ENCODE data around the gene BLCAP. TPM values are rescaled to one million over a fixed set of nuclear protein-coding genes. Genes with fewer than 3 reads are reported as not detected.
A peak's percentile ranks its signal among the peaks of the same experiment; 100 is the strongest.

Gene BLCAP
- total and polyA plus RNA-seq, 4 donors: 12.6 to 72.0 (median 49.2) TPM

DNA sequence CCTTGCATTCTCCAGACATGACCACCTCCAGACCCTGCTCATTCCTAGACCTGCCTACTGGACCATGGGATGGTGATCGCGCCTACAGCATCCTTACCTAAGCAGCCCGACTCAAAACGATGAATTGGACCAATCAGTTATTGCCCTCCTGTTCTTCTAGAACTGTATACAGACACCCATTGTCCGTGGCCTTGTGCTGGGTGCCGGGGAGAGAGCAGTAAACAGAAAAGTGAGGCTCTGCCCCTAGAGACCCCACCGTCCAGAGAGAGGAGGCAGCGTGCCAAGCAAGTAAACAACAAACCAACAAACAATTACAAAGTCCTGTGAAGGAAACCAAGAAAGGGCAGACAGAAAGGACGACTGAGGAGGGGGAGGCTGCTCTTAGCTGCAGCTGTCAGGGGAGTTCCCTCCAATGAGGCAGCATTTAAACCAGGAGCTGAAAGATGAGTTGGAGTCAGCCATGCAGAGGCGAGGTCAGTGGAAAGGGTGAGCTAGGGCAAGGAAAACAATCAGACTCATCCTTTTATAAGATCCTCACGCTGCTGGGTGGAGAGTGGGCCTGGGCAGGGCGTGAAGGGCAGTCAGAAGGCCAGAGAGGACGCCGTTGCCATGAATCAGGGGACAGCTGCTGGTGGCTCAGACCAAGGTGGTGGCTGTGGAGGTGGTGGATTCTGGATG, 37.6 kb upstream of the BLCAP start:
- Histone ChIP-seq H3K9ac (ENCODE audit: low read depth in 1 of 2, low read length in 2 of 2) (no peak overlapping the region), H3K4me3 (ENCODE audit: low read depth in 1 of 3, low read length in 3 of 3) (no peak overlapping the region), H3K27me3 (ENCODE audit: control insufficient read depth in 4 of 4, insufficient read depth in 4 of 4, low read length in 3 of 4) (peaks cover 0 to 3% (median 0%) of the 10 kb centered on the region in 4 donors), H3K27ac (ENCODE audit: low read depth in 1 of 2, low read length in 2 of 2) (no peak overlapping the region), H3K36me3 (ENCODE audit: control insufficient read depth in 4 of 4, insufficient read depth in 3 of 4, low read depth in 1 of 4, low read length in 3 of 4) (peaks cover 0 to 3% (median 0%) of the 10 kb centered on the region in 4 donors), H3K9me3 (ENCODE audit: control insufficient read depth in 4 of 4, low read length in 3 of 4) (no peaks in the 10 kb centered on the region), H3K4me1 (ENCODE audit: control insufficient read depth in 4 of 4, insufficient read depth in 4 of 4, low read length in 3 of 4) (peaks cover 0 to 3% (median 0%) of the 10 kb centered on the region in 4 donors)
- TF ChIP-seq, protein P1, sequence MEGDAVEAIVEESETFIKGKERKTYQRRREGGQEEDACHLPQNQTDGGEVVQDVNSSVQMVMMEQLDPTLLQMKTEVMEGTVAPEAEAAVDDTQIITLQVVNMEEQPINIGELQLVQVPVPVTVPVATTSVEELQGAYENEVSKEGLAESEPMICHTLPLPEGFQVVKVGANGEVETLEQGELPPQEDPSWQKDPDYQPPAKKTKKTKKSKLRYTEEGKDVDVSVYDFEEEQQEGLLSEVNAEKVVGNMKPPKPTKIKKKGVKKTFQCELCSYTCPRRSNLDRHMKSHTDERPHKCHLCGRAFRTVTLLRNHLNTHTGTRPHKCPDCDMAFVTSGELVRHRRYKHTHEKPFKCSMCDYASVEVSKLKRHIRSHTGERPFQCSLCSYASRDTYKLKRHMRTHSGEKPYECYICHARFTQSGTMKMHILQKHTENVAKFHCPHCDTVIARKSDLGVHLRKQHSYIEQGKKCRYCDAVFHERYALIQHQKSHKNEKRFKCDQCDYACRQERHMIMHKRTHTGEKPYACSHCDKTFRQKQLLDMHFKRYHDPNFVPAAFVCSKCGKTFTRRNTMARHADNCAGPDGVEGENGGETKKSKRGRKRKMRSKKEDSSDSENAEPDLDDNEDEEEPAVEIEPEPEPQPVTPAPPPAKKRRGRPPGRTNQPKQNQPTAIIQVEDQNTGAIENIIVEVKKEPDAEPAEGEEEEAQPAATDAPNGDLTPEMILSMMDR (IDR thresholded peaks at IDR 0.05; ENCODE audit: low read depth, low read length, missing input control): no peak
- no peak for TF ChIP-seq RXRA (IDR thresholded peaks at IDR 0.05)
- 69% methylated on average over 14 of the region's 14 CpGs for WGBS
- no peak for DNase-seq (ENCODE audit: low spot score)

DNA sequence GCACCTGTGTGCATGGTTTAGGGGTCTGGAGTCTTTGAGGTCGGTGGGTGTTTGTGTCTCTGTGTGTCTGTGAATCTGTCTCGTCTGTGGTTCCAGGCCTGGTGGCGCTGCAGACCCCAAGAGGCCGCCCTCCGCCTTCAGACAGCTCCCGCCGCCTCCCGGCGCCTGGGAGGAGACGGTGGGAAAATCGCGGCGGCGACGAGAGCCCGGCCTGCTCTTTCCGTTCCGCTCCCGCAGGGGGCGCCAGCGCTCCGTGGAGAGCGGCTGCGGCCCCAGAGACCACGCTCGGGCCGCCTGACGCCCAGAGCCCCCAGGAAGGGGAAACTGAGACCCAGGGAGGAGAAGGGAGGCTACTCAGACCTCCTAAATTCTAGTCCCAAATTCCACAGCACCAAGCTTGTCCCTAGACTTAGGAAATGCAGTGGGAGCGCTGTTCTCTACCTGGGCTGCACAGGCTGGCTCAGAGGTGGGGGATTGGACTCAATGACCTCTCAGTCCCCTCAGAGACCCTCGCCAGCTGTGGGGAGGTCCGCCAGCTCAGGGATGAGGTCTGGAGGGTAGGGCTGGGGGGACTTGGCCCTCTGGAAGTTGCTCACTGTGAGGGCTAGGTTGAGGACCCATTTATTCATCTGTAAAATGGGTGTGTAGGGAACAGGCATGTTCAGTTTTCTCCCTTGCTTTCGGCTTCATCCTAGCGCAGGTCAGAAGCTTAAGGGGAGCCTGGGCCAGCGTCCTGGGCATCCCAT, 36.9 kb upstream of the BLCAP start:
- Histone ChIP-seq H3K27ac (ENCODE audit: low read depth in 1 of 2, low read length in 2 of 2) (no peak overlapping the region), H3K4me3 (ENCODE audit: low read depth in 1 of 3, low read length in 3 of 3) (no peak overlapping the region), H3K9ac (ENCODE audit: low read depth in 1 of 2, low read length in 2 of 2) (no peak overlapping the region), H3K4me1 (ENCODE audit: control insufficient read depth in 4 of 4, insufficient read depth in 4 of 4, low read length in 3 of 4) (peaks cover 0 to 3% (median 0%) of the 10 kb centered on the region in 4 donors), H3K9me3 (ENCODE audit: control insufficient read depth in 4 of 4, low read length in 3 of 4) (no peaks in the 10 kb centered on the region), H3K36me3 (ENCODE audit: control insufficient read depth in 4 of 4, insufficient read depth in 3 of 4, low read depth in 1 of 4, low read length in 3 of 4) (peaks cover 0 to 3% (median 0%) of the 10 kb centered on the region in 4 donors), H3K27me3 (ENCODE audit: control insufficient read depth in 4 of 4, insufficient read depth in 4 of 4, low read length in 3 of 4) (peaks cover 0 to 3% (median 0%) of the 10 kb centered on the region in 4 donors)
- DNase-seq (ENCODE audit: low spot score): peak; percentile 59
- 11% methylated on average over 34 of the region's 34 CpGs for WGBS
- TF ChIP-seq RAD21 (IDR thresholded peaks at IDR 0.05) (peak; percentile 88 to 95), SP1 (IDR thresholded peaks at IDR 0.05) (no peak), NR2F2 (IDR thresholded peaks at IDR 0.05) (no peak), TAF1 (conservative IDR thresholded peaks at IDR 0.05) (no peak), GABPA (IDR thresholded peaks at IDR 0.05 in 1 of 2, conservative IDR thresholded peaks at IDR 0.05 in 1 of 2) (no peak), FOXA2 (IDR thresholded peaks at IDR 0.05) (no peak), JUND (IDR thresholded peaks at IDR 0.05) (no peak)
- TF ChIP-seq, protein P2, sequence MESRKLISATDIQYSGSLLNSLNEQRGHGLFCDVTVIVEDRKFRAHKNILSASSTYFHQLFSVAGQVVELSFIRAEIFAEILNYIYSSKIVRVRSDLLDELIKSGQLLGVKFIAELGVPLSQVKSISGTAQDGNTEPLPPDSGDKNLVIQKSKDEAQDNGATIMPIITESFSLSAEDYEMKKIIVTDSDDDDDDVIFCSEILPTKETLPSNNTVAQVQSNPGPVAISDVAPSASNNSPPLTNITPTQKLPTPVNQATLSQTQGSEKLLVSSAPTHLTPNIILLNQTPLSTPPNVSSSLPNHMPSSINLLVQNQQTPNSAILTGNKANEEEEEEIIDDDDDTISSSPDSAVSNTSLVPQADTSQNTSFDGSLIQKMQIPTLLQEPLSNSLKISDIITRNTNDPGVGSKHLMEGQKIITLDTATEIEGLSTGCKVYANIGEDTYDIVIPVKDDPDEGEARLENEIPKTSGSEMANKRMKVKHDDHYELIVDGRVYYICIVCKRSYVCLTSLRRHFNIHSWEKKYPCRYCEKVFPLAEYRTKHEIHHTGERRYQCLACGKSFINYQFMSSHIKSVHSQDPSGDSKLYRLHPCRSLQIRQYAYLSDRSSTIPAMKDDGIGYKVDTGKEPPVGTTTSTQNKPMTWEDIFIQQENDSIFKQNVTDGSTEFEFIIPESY (IDR thresholded peaks at IDR 0.05): no peak
- TF ChIP-seq, protein P1 (IDR thresholded peaks at IDR 0.05; ENCODE audit: low read depth, low read length, missing input control): peak; percentile 73

All from liver (tissue), 9 donors.